ENCODE data around the gene PRR32. TPM values are rescaled to one million over a fixed set of nuclear protein-coding genes. Genes with fewer than 3 reads are reported as not detected.
"Not testable (repeated sequence)": the region's sequence is repeated elsewhere in the genome, so short reads cannot be mapped to it uniquely, and the experiment has no call there.

The PRR32 gene
- total and polyA plus RNA-seq, 4 donors = 0.02 TPM; not detected in 3

- Histone ChIP-seq H3K36me3 (ENCODE audit: control insufficient read depth in 4 of 4, insufficient read depth in 4 of 4, low read length in 4 of 4) (no peaks in the 10 kb centered on the region), H3K27me3 (ENCODE audit: control insufficient read depth in 3 of 3, insufficient read depth in 3 of 3, low read length in 2 of 3) (no peaks in the 10 kb centered on the region), H3K4me3 (no peak overlapping the region), H3K9ac (ENCODE audit: insufficient read depth in 1 of 2, low read length in 2 of 2) (no peak overlapping the region), H3K27ac (ENCODE audit: low read depth in 1 of 2, low read length in 1 of 2) (no peak overlapping the region), H3K9me3 (ENCODE audit: control insufficient read depth in 4 of 4, insufficient read depth in 3 of 4, low read length in 3 of 4) (no peaks in the 10 kb centered on the region), H3K4me1 (ENCODE audit: control insufficient read depth in 5 of 5, insufficient read depth in 5 of 5, low read length in 5 of 5) (no peaks in the 10 kb centered on the region)
- no peak for TF ChIP-seq CTCF (IDR thresholded peaks at IDR 0.05; ENCODE audit: control extremely low read depth, extremely low read depth)
- 68 to 75% methylated on average over 1 of the region's 1 CpG for WGBS, 2 donors
- DNase-seq (no peak), ATAC-seq (ENCODE audit: insufficient read depth, low FRiP score) (peak; percentile 69)
Measured at GRCh38 chrX:126799059-126799458, 20.5 kb upstream of the PRR32 start.

- not testable (repeated sequence) for ATAC-seq (ENCODE audit: insufficient read depth, low FRiP score); H3K4me1 ChIP-seq (ENCODE audit: control insufficient read depth in 5 of 5, insufficient read depth in 5 of 5, low read length in 5 of 5); DNase-seq; H3K27me3 ChIP-seq (ENCODE audit: control insufficient read depth in 3 of 3, insufficient read depth in 3 of 3, low read length in 2 of 3); H3K9ac ChIP-seq (ENCODE audit: insufficient read depth in 1 of 2, low read length in 2 of 2); H3K27ac ChIP-seq (ENCODE audit: low read depth in 1 of 2, low read length in 1 of 2); H3K9me3 ChIP-seq (ENCODE audit: control insufficient read depth in 4 of 4, insufficient read depth in 3 of 4, low read length in 3 of 4); H3K4me3 ChIP-seq; H3K36me3 ChIP-seq (ENCODE audit: control insufficient read depth in 4 of 4, insufficient read depth in 4 of 4, low read length in 4 of 4)
- 71 to 95% methylated on average over 3 of the region's 3 CpGs for WGBS, 2 donors
Measured at GRCh38 chrX:126806784-126807183, 12.7 kb upstream of the PRR32 start.

- DNase-seq (no peak), ATAC-seq (ENCODE audit: insufficient read depth, low FRiP score) (no peak)
- H3K27ac ChIP-seq (ENCODE audit: low read depth in 1 of 2, low read length in 1 of 2) = no peak overlapping the region
- no peaks in the 10 kb centered on the region for H3K27me3 ChIP-seq (ENCODE audit: control insufficient read depth in 3 of 3, insufficient read depth in 3 of 3, low read length in 2 of 3)
- WGBS, 2 donors = 35 to 41% methylated on average over 1 of the region's 1 CpG
- no peak for TF ChIP-seq CTCF (IDR thresholded peaks at IDR 0.05; ENCODE audit: control extremely low read depth, extremely low read depth)
- H3K9ac ChIP-seq (ENCODE audit: insufficient read depth in 1 of 2, low read length in 2 of 2) = no peak overlapping the region
- H3K9me3 ChIP-seq (ENCODE audit: control insufficient read depth in 4 of 4, insufficient read depth in 3 of 4, low read length in 3 of 4) = no peaks in the 10 kb centered on the region
- H3K4me1 ChIP-seq (ENCODE audit: control insufficient read depth in 5 of 5, insufficient read depth in 5 of 5, low read length in 5 of 5) = no peaks in the 10 kb centered on the region
- no peaks in the 10 kb centered on the region for H3K36me3 ChIP-seq (ENCODE audit: control insufficient read depth in 4 of 4, insufficient read depth in 4 of 4, low read length in 4 of 4)
- no peak overlapping the region for H3K4me3 ChIP-seq
Measured at GRCh38 chrX:126815806-126816205, 3.7 kb upstream of the PRR32 start.

- Histone ChIP-seq H3K9ac (ENCODE audit: insufficient read depth in 1 of 2, low read length in 2 of 2) (no peak overlapping the region), H3K4me1 (ENCODE audit: control insufficient read depth in 5 of 5, insufficient read depth in 5 of 5, low read length in 5 of 5) (no peaks in the 10 kb centered on the region), H3K36me3 (ENCODE audit: control insufficient read depth in 4 of 4, insufficient read depth in 4 of 4, low read length in 4 of 4) (no peaks in the 10 kb centered on the region), H3K9me3 (ENCODE audit: control insufficient read depth in 4 of 4, insufficient read depth in 3 of 4, low read length in 3 of 4) (no peaks in the 10 kb centered on the region), H3K27me3 (ENCODE audit: control insufficient read depth in 3 of 3, insufficient read depth in 3 of 3, low read length in 2 of 3) (no peaks in the 10 kb centered on the region), H3K4me3 (no peak overlapping the region), H3K27ac (ENCODE audit: low read depth in 1 of 2, low read length in 1 of 2) (no peak overlapping the region)
- no peak for TF ChIP-seq CTCF (IDR thresholded peaks at IDR 0.05; ENCODE audit: control extremely low read depth, extremely low read depth)
- ATAC-seq (ENCODE audit: insufficient read depth, low FRiP score) (peak; percentile 19), DNase-seq (no peak)
- 71 to 84% methylated on average over 10 to 13 of the region's 13 CpGs for WGBS, 2 donors
Measured at GRCh38 chrX:126820700-126821420, 1.3 kb downstream of the PRR32 start.
